Mucosa of rectum (tissue), 2 donors: Measurements from ENCODE around the gene PTPN7.

Source experiments
- H3K27ac ChIP-seq, 2 donors: one replicate each; pipeline ENCODE4 v1.7.0; 2013; ENCODE audit warnings: inconsistent platforms in 2 of 2, low read depth in 2 of 2, low read length in 2 of 2
- H3K27me3 ChIP-seq, 2 donors: one replicate each; pipeline ENCODE4 v1.7.0; 2013; ENCODE audit warnings: low read length in 2 of 2; ENCODE audit not compliant: control insufficient read depth in 2 of 2, insufficient read depth in 2 of 2
- H3K36me3 ChIP-seq, 2 donors: one replicate each; pipeline ENCODE4 v1.7.0; 2013; ENCODE audit warnings: low read length in 2 of 2; ENCODE audit not compliant: control insufficient read depth in 2 of 2, insufficient read depth in 2 of 2
- H3K4me1 ChIP-seq, 2 donors: one replicate each; pipeline ENCODE4 v1.7.0; 2013; ENCODE audit warnings: low read length in 2 of 2, mild to moderate bottlenecking in 1 of 2; ENCODE audit not compliant: control insufficient read depth in 2 of 2, insufficient read depth in 2 of 2
- H3K4me3 ChIP-seq, 2 donors: one replicate each; pipeline ENCODE4 v1.7.0; 2013; ENCODE audit warnings: low read length in 2 of 2
- H3K9ac ChIP-seq, 2 donors: one replicate each; pipeline ENCODE4 v1.7.0; 2013; ENCODE audit warnings: low read length in 2 of 2, low read depth in 1 of 2, mild to moderate bottlenecking in 1 of 2
- H3K9me3 ChIP-seq, 2 donors: one replicate each; pipeline ENCODE4 v1.7.0; 2013; ENCODE audit warnings: low read length in 2 of 2; ENCODE audit not compliant: control insufficient read depth in 2 of 2
- donor health status: healthy.
- donor health status: Normal muscosa, but diverticular disease.

PTPN7 gene

GRCh38 chr1:202159534-202160371 is 649 bp downstream of the PTPN7 start:
- peak overlapping the region; percentile 64 to 80 for H3K9ac ChIP-seq
- peak overlapping the region; percentile 67 to 80 for H3K4me3 ChIP-seq
- no peaks in the 10 kb centered on the region for H3K27me3 ChIP-seq
- H3K36me3 ChIP-seq = no peaks in the 10 kb centered on the region
- no peaks in the 10 kb centered on the region for H3K9me3 ChIP-seq
- H3K4me1 ChIP-seq = peaks cover 0 to 22% of the 10 kb centered on the region in 2 donors
- peak overlapping the region; percentile 66 to 86 for H3K27ac ChIP-seq

- H3K36me3 ChIP-seq = no peaks in the 10 kb centered on the region
- peaks cover 0 to 22% of the 10 kb centered on the region in 2 donors for H3K4me1 ChIP-seq
- peak overlapping the region; percentile 1 to 86 for H3K27ac ChIP-seq
- H3K9me3 ChIP-seq = no peaks in the 10 kb centered on the region
- peak overlapping the region; percentile 26 to 80 for H3K9ac ChIP-seq
- H3K4me3 ChIP-seq = peak overlapping the region; percentile 67 to 80
- H3K27me3 ChIP-seq = no peaks in the 10 kb centered on the region
These were observed 1.4 kb downstream of the PTPN7 start for GRCh38 chr1:202158810-202159533.

GRCh38 chr1:202157945-202158344 is 2.5 kb downstream of the PTPN7 start:
- Histone ChIP-seq H3K4me3 (no peak overlapping the region), H3K36me3 (no peaks in the 10 kb centered on the region), H3K27me3 (no peaks in the 10 kb centered on the region), H3K4me1 (peaks cover 0 to 18% of the 10 kb centered on the region in 2 donors), H3K9ac (no peak overlapping the region), H3K27ac (no peak overlapping the region), H3K9me3 (no peaks in the 10 kb centered on the region)

- Histone ChIP-seq H3K27me3 (no peaks in the 10 kb centered on the region), H3K4me1 (peaks cover 0 to 13% of the 10 kb centered on the region in 2 donors)
These were observed 3.8 kb downstream of the PTPN7 start for GRCh38 chr1:202156590-202156989.

GRCh38 chr1:202155478-202156021 is 4.9 kb downstream of the PTPN7 start:
- Histone ChIP-seq H3K36me3 (peaks cover 0 to 8% of the 10 kb centered on the region in 2 donors), H3K9me3 (no peaks in the 10 kb centered on the region), H3K27ac (no peak overlapping the region), H3K4me3 (no peak overlapping the region), H3K27me3 (no peaks in the 10 kb centered on the region), H3K9ac (no peak overlapping the region), H3K4me1 (peaks cover 0 to 13% of the 10 kb centered on the region in 2 donors)

More at GRCh38 chr1:202156590-202156989, 3.8 kb downstream of the PTPN7 start:
- Histone ChIP-seq H3K36me3 (peaks cover 0 to 4% of the 10 kb centered on the region in 2 donors), H3K9me3 (no peaks in the 10 kb centered on the region), H3K9ac (no peak overlapping the region), H3K27ac (no peak overlapping the region), H3K4me3 (no peak overlapping the region)

GRCh38 chr1:202154766-202155477 is 5.5 kb downstream of the PTPN7 start:
- no peak overlapping the region for H3K27ac ChIP-seq

GRCh38 chr1:202154148-202154765 is 6.1 kb downstream of the PTPN7 start:
- no peak overlapping the region for H3K4me3 ChIP-seq
- peaks cover 0 to 10% of the 10 kb centered on the region in 2 donors for H3K4me1 ChIP-seq
- peaks cover 0 to 9% of the 10 kb centered on the region in 2 donors for H3K36me3 ChIP-seq
- H3K27ac ChIP-seq = no peak overlapping the region
- no peak overlapping the region for H3K9ac ChIP-seq
- no peaks in the 10 kb centered on the region for H3K9me3 ChIP-seq
- no peaks in the 10 kb centered on the region for H3K27me3 ChIP-seq

More at GRCh38 chr1:202154766-202155477, 5.5 kb downstream of the PTPN7 start:
- Histone ChIP-seq H3K36me3 (peaks cover 0 to 9% of the 10 kb centered on the region in 2 donors), H3K9me3 (no peaks in the 10 kb centered on the region), H3K4me1 (peaks cover 0 to 10% of the 10 kb centered on the region in 2 donors), H3K4me3 (no peak overlapping the region), H3K9ac (no peak overlapping the region), H3K27me3 (no peaks in the 10 kb centered on the region)

GRCh38 chr1:202153284-202153683 is 7.1 kb downstream of the PTPN7 start:
- Histone ChIP-seq H3K36me3 (peaks cover 0 to 9% of the 10 kb centered on the region in 2 donors), H3K27me3 (no peaks in the 10 kb centered on the region), H3K4me1 (peaks cover 0 to 10% of the 10 kb centered on the region in 2 donors), H3K27ac (no peak overlapping the region), H3K4me3 (no peak overlapping the region), H3K9me3 (no peaks in the 10 kb centered on the region), H3K9ac (no peak overlapping the region)

GRCh38 chr1:202152399-202152798 is 8.0 kb downstream of the PTPN7 start:
- Histone ChIP-seq H3K4me3 (no peak overlapping the region), H3K4me1 (peaks cover 0 to 8% of the 10 kb centered on the region in 2 donors)

More at GRCh38 chr1:202152399-202152798, 8.0 kb downstream of the PTPN7 start:
- no peaks in the 10 kb centered on the region for H3K9me3 ChIP-seq
- H3K36me3 ChIP-seq = peaks cover 0 to 9% of the 10 kb centered on the region in 2 donors
- no peak overlapping the region for H3K27ac ChIP-seq
- H3K27me3 ChIP-seq = no peaks in the 10 kb centered on the region
- no peak overlapping the region for H3K9ac ChIP-seq
